NCI-H146 (cell line): Measurements from ENCODE around the gene NECTIN4.

Experiments used
- DNase-seq: peaks from one replicate; lab custom pipeline; 2025; lab: John Stamatoyannopoulos, UW

NECTIN4 gene

GRCh38 chr1:161021970-161022353 lies 67.4 kb downstream of the NECTIN4 start:
- DNase-seq: peak; percentile 5

- peak; percentile 99 for DNase-seq
Measured at GRCh38 chr1:161021165-161021969, 68.0 kb downstream of the NECTIN4 start.
